Epithelial cell of esophagus (primary cell): Measurements from ENCODE around the gene SORL1.
A peak's percentile ranks its signal among the peaks of the same experiment; 100 is the strongest.

Source experiments
- DNase-seq: peaks from one replicate; pipeline ENCODE4 v3.0.0; 2010; ENCODE audit warnings: low read depth
- H3K4me3 ChIP-seq: 2 replicates; pipeline ENCODE4 v1.5.1; 2011; ENCODE audit warnings: mild to moderate bottlenecking, low read length, control low read depth
- CTCF ChIP-seq: IDR thresholded peaks from 2 replicates; pipeline ENCODE4 v1.5.1; 2011; ENCODE audit warnings: low read depth, mild to moderate bottlenecking, low read length, control low read depth, inconsistent platforms; ENCODE audit not compliant: insufficient read depth; ENCODE audit errors: missing control alignments

The SORL1 gene

GRCh38 chr11:121543836-121544380, 91.8 kb downstream of the SORL1 start:
- DNase-seq = no peak
- TF ChIP-seq CTCF = no peak

GRCh38 chr11:121544956-121545355, 92.8 kb downstream of the SORL1 start:
- no peak for DNase-seq
- no peak overlapping the region for H3K4me3 ChIP-seq
- TF ChIP-seq CTCF = no peak

More at GRCh38 chr11:121543836-121544380, 91.8 kb downstream of the SORL1 start:
- H3K4me3 ChIP-seq = no peak overlapping the region

GRCh38 chr11:121547574-121547973, 95.5 kb downstream of the SORL1 start:
- no peak for DNase-seq
- TF ChIP-seq CTCF = no peak
- H3K4me3 ChIP-seq = no peak overlapping the region

GRCh38 chr11:121550247-121551030, 98.3 kb downstream of the SORL1 start:
- TF ChIP-seq CTCF = peak; percentile 22
- DNase-seq = peak; percentile 83
- no peak overlapping the region for H3K4me3 ChIP-seq

GRCh38 chr11:121551463-121551862, 99.3 kb downstream of the SORL1 start:
- DNase-seq = no peak
- no peak for TF ChIP-seq CTCF
- no peak overlapping the region for H3K4me3 ChIP-seq

GRCh38 chr11:121552154-121552553, 100.0 kb downstream of the SORL1 start:
- no peak overlapping the region for H3K4me3 ChIP-seq
- DNase-seq = no peak
- TF ChIP-seq CTCF = no peak
